T-helper 2 cell (primary cell): ENCODE results near the gene EIF3I.

ENCODE experiments used
- DNase-seq, 5 experiments: peaks; one replicate each; pipeline versions ENCODE4 v3.0.0 to v3.0.0-alpha.2; 2012 to 2022

EIF3I gene

DNA sequence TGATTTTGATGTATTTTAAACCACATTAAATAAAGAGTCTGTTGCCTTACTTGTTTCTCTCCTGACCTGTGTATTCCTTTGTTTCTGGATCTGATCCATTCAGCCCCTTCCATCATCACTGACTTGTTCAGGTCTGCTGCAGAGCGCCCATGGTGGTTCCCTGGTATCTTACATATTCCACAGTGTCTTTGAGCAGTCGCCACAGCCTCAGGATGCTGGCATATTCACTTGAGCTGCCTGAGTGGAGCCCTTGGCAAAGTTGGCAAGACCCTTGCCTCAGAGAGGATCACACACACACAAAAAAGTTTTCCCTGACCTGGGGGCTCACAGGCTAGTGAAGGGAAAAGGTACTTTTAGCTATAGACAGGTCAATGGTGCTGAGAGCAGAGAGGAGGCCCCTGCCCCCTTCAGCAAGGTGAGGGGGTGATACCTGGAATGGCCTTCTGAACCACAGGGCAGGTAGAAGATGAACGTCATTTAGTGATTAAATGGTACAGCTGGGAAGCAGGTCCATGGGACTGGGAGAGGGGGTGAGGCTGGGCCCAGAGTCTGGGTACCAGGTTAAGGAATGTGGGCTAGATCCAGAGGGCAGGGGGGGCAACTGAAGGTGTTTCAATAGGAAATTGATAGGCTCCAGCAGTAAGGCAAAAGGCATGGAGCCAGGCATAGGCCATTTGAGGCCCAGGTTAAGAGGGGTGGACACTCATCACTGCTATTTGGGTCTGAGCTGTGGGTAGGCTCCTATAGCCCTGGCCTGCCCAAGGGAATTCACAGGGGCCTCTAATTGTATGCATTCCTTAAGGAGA is 23.8 kb upstream of the EIF3I start:
- no peak for DNase-seq

DNA sequence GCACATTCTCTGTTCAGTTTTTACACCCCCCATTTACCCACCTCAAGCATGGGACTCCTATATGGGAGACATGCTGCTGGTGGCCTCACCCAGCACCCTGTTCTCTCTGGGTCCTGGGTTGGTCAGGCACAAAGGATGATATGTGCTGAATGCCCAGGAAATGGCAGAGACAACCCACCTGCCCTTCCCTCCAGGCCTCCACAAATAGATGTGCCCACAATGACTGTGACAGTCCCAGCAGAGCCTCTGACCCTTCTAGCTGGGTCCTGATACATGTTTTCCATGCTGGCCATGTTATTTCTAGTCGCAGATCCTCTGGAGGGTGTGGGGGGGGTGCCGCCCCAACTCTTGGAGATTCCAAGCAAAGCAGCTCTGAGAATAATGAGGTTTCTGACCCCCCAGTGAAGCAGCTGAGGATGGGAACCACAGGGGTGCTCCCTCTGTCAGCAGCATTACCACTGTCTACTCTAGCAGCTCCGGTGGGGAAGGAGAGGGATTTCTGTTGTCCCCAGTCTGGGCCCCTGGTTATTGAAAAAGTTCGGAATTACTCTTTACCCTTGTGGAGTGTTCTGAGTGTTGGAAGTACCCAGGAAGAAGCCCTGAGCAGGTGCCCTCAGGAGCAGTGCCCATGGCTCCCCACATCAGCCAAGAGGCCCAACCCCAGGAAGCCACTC is 23.0 kb upstream of the EIF3I start:
- no peak for DNase-seq

DNA sequence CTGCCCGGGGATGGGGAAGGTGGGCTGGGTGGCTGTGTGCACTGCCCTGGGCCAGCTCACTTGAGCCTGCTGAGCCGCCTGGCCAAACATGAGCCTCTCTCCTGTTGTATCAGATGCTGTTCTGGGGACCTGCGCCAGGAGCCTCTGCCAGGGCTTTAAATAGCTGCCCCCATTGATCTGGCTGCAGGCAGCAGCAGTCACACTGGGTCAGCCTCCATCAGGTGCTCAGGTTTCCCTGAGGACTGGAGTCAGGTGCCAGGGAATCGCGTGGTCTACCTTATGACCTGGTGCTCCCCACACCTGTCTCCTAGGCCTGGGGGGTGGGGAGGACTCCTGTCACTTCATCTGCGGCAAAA is 22.5 kb upstream of the EIF3I start:
- DNase-seq, result no peak

DNA sequence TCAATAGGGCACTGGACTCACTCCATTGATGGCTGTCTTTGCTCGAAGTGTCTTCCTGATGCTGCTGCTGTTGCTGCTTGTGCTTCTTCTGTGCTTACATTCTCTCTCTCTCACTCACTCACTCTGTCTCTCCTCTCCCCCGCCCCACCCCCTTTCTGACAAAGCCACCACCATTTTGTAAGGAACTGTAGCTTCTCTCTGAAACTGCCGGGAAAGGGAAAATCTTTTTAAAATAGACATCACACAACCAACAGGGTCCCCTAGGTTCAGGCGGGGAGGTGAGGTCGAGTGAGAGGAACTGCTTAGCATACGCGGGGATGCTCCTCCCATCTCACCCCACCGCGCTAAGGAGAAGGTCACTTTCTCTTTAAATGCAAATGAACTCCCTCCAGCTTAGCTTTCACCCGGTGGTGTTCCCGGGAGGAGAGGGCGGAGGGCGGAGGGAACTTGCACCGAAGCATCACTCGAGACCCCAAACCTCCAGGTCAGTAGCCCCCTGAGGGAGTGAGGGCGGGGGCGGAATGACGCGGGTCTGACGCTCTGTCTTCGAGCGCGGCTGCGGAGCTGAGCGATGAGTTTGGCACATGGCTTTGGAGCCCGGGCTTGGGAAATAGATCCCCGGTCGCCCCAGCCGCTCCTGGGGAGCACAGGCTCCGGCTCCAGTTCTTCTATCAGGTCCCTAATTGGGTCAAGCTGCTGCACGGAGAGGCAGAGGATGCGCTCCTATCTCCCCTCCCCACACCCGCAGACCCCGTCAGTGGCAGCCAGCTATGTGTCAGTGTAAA is 21.8 kb upstream of the EIF3I start, which contains the start of gene CCDC28B:
CCDC28B (plus strand) TSS at position 370 of the 785 bp plus-strand sequence. CDS start 1,341 bp downstream, outside the sequence.
- DNase-seq, result peak in 4 of 5 experiments; percentile 30 to 76 (median 49)

DNA sequence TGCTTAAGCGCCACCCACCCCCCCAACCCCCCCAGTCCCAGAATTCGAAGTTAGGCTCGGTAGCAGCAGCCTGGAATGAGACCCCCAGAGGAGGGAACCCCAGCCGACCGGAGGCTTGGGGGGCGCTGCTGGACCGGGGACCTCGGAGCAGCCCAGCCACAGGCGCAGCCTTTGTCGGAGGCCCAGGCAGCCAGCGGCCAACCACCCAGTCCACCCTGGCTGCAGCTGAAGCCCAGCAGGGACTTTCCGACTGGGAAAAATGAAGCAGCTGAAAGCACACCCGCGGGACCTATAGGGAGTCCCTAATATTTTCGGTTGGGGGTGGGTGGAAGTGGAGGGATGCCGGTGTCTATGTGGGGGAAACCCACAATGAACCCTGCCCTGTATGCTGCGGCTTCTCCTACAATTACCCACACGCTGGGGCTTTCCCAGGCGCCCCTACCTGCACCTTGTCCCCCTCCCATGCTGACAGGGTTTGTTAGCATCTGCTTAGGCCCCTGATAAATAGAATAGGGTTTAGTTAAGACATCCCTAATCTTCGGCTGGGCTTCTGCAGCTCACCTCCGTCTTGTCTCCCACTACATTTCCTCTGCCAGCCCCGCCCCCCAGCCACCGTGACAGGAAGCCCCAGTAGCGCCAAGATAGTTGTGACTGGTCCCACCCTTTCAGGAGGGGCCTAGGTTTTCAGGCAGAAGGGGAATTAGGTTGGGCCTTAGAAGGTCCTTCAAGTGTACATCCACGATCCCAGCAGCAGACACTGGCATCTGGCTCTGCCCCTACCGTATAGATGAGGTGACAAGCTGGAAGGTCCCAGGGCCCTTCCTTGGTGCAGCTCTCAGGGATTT is 21.0 kb upstream of the EIF3I start:
- peak; percentile 49 to 82 (median 73) for DNase-seq

DNA sequence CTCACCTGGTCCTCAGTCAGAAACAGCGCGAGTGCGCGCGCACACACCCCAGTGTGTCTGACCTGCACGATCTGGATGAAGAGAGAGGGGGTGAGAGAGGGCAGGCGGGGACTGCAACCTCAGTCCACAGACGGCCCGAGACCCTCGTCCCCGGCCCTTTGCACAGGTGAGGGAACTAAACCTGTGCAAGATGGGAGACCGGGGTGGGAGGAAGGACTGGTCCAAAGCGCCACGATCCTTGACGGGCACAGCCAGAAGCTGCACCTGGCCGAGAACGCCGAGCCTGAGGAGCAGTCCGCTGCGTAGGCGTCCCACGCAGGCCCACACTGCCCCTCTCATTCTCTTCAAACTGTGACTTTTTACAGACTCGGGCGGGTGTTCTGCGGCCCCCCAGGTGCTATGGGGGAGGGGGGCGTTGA is 17.3 kb upstream of the EIF3I start:
- no peak for DNase-seq

DNA sequence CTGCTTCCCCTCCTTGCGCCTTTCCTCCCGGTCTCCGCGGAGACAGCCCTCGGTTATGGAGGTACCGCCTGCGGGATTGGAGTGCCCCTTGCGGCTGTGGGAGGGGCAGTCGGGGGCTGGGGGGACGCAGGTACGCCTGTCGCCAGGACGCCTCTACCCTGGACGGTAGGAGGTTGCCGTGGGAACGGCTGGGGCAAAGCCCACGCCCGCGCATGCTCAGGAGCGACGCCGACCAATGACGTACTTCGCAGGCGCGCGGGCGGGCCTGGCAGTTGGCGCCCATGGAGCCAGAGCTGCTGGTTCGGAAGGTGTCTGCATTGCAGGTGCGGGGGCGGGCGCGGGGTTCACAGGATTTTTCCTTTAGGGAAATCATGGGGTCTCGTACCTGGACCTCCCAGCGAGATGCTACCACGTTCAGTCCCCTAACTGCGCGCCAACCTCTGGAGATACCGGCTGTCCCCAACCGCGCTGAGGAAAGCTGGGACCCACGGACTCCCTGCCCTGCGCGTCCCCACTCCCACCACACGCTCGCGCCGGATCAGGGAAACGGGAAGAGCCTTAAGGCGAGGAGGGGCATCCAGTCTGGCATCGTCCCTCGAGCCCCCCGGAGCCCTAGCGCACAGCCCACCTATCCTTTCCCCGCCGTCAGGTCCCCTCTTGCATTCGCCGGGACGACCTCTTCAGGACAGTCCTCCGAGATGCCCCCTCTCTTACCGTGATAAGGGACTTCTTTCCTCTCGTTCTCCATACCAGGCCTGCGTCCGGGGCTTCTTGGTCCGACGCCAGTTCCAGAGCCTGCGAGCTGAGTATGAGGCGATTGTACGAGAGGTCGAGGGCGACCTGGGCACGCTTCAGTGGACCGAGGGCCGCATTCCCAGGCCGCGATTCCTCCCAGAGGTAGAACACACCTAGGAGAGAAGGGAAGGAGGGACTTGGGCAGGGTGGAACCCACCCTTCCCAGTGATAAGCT is 16.5 kb upstream of the EIF3I start, which contains the start of gene IQCC:
IQCC (plus strand) TSS at position 271 of the 970 bp plus-strand sequence; CDS start at position 282, 11 bp downstream.
- DNase-seq, result peak; percentile 72 to 88 (median 80)

DNA sequence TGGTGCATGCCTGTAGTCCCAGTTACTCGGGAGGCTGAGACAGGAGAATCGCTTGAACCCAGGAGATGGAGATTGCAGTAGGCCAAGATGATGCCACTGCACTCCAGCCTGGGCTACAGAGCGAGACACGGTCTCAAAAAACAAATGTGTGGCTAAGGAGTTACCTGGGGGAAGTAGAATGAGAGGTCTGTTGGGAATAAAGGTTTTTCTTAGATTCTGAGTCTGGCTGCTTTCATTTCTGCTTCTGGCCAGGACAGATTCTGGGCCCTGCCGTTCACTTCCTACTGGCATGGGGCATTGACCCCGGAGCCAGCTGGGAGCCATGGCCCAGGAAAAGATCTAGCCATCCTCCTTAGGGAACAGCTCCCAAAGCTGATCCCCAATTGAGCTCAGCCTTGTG is 13.7 kb upstream of the EIF3I start:
- no peak for DNase-seq

DNA sequence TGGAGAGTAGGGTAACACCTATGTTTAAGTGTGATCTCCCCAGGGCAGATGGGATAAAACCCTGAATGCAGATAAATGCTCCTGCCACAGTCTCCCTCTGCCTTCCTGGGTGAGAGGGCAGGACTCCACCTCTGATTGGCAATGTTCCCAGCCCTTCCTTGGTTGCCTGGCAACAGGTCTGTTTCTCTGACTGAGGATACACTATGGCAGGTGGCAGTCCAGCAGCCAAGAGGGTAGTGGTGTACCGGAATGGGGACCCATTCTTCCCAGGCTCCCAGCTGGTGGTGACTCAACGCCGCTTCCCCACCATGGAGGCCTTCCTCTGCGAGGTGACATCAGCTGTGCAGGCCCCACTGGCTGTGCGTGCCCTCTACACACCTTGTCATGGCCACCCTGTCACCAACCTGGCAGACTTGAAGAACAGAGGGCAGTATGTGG is 13.3 kb upstream of the EIF3I start, which contains the start of gene DCDC2B:
DCDC2B (plus strand) TSS at position 199 of the 438 bp plus-strand sequence; CDS start at position 204, 5 bp downstream.
- no peak for DNase-seq

DNA sequence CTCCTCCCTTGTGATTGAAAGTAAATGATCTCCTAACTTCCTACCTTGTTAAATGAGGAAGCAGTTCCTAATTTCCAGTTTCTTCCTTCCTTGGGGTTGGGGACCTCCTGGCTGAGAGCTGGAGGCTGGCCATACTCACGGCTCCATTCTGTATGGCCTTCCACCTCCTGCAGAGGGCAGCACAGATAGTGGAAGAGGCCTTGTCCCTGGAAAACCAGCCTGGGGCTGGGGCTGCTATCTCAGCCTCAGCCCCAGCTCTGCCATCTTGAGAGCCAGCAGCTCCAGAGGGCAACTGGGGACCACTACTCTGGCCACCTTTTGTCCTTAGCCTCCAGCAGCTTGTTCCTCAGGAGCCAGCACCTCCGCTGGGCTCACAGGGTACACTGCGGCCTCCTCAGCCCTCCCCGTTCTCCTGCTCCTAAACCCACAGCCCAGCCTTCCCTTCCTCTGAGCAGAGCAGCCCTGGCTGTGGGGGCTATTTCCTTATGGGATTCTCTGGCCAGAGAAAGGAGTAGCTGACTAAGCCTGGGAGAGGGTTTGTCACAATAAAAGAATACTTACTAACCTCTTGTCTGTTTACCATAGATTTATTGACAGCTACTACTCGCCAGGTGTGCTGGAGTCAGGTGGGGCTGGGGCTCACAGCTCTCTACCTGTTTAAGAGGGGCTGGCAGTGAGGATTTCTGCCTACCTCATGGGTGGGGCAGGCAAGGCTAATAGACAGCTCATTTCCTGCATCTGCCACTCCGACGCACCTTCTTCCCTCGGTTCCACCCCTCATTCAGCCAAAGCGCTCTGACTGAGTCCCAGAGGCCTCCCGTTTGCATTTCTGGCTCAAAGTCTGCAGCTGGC is 6.4 kb upstream of the EIF3I start:
- peak in 4 of 5 experiments; percentile 16 to 68 (median 44) for DNase-seq

DNA sequence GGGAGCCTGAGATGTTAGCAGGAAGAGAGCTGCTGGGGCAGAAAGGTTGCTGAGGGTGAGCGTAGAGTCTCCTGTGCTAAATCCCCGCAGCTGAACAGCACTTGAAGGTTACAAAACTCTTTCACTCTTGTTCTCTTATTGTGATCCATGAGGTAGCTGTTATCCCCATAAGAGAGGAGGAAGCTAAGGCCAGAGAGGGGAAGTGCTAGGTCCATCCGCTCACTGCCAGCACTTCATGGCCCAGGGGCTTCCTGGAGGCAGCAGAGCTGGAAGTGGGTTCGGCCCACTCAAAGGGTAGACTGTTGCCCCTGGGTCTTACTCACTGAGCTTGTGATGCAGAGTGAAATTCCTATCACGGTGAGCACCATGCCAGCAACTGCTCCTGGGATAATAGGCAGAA is 5.6 kb upstream of the EIF3I start:
- no peak for DNase-seq

DNA sequence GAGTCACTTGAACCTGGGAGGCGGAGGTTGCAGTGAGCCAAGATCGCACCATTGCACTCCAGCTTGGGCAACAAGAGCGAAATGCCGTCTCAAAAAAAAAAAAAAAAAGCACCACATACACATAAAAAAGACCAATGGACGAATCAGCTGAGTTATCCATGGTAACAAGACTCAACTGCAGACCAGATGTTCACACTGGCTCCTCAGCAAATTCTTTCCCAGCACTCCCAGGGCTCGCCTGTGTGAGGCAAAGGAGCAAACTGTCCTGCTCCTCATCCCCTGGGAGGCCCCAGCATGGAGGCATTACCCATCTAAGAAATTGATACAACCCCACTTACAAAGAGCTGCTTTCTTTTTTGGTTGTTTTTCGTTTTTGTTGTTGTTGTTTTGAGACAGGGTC is 3.2 kb upstream of the EIF3I start:
- DNase-seq, result no peak

DNA sequence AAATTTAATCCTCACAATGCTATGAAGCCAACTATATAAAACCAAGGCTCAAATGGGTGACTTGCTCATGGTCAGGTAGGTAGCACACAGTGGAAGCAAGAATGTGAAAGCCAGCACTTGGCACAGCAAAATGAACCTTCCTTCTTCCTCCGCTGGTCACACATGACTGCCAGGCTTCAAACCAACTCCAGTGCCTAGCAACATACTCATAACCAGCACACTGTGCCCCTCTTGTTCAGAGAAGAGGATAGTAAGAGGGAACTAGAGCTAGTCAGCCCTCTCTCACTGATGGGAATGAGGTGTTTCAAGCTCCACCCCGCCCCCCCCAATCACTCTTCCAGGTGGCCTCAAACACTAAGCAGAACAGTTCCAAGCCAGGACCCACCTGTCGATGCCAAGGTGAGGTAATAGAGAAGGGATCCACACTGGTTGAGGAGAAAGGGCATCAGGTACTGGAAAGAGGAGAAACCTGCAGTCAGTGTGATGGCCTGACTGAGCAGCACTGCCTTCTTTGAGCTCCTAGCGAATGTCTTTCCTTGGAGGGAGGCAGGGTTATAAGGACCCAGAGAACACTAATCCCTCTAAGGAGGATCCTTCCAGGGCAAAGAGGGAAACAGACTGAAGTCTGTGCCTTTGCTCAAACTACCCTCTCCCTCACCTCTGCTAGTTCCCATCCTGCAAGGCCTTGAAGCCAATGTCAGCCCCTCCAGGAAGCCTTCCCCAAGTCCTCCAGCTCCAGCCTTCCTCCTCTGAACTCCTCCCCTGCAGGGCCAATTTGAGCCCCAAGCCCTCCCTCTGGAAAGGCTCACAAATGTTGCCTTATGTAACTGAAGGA is 1.2 kb upstream of the EIF3I start:
- no peak for DNase-seq

DNA sequence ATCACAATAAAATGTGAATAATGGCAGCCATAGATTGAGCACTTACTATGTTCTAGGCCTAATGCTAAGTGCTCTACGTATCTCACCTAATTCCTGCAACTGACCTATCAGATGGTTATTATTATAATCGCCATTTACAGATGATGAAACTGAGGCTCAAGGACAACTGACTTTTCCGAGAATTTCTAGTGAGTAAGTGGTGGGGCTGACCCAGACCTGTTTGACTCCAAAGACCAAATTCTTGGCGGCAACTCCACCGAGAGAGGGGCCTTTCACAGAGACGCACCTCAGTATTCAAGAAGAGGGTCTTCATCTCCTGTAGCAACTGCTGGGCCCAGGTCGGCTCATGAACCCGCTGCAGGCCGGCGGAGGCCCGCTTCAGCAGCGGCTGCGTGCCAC is 627 bp upstream of the EIF3I start:
- DNase-seq, result no peak

DNA sequence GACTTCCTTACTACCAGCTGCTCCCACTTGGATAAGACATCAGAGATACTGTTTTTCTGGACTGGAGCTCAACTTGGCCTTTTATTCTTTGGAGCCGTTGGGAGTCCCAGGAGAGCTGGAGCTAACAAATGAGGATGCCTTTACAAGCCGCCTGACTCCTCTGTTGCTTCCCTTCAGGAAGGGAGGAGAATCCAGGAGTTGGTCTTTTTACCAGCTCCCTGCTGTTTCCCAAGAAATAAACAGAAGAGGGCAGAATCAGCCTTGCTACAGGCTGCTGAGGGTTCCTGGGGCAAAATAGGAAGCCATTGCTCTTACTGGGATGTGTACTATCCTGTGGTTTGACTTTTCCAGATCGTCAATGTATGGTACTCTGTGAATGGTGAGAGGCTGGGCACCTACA is 1.5 kb downstream of the EIF3I start:
- DNase-seq, result no peak

DNA sequence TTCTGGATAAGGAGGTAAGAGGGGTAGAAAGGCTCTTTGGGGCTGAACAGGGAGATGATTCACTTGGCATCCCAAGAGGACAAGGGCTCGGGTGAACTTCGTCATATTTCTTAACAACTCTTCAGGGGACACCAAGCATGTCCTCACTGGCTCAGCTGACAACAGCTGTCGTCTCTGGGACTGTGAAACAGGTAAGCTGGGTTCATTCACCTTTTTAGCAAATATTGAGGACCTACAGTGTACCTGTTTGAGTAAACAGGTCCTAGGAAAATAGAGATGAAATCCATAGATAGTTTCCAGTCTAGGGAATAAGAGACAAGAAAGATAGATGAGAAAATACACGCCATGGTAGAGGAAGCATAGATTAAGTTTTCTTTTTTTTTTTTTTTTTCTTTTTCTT is 2.1 kb downstream of the EIF3I start:
- no peak for DNase-seq

DNA sequence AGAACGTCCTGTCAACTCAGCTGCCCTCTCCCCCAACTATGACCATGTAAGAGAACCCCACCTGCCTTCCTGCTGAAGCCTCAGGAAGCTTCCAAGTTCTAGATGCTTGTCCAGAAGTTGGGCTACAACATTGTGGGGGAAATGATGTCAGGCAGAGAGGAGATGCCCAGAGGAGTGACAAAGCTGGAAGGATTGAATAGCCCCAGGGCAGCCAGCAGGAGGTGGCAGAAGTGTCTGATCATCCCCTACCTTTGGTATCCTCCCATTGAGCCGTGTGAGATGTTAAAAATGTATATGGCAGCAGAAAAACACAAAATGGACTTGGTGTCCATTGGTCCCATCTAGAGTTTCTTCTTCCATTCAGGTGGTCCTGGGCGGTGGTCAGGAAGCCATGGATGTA is 6.6 kb downstream of the EIF3I start:
- DNase-seq, result no peak

DNA sequence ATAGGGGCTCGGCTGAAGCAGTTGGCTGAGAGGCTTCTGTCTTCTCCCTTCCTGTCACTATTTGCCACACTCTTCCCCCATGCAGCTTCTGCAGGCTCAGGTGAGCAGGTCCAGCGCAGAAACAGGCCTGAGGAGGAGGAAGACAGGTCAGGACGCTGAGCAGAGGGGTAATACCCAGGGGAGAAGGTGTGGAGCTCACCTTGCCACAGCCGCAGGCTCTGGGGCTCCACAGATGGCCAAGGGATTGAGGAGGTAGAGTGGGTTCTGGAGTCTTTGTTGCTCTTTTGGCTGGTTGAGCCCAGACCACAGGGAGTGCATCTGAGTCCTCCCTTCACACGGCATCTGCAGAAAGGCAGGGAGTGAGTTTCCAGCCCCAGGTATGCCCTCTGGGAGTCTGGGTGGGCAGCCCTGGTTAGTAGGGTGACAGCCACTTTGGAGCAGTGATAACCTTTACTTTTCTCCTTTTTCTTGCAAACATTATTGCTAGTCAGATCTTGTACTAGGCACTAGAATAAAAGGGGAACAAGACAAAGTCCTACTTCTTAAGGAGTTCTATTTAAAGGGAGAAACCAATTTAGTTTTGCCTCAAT is 9.7 kb downstream of the EIF3I start:
- no peak for DNase-seq
